OCI-LY7 (cell line): ENCODE measurements around the gene PRSS1. TPM values are rescaled to one million over a fixed set of nuclear protein-coding genes. Genes with fewer than 3 reads are reported as not detected.

Source experiments
- BruUV-seq: library from RNA; stranded (reverse); fragments of 400-500 nt; replicated peaks from 2 replicates; lab custom pipeline; 2021; lab: Mats Ljungman, UMichigan
- CTCF ChIA-PET: fragments of 300-600 bp; sonication (Branson Sonifier 250); formaldehyde crosslinking; loops from one replicate; lab custom pipeline; 2022; ENCODE audit warnings: antibody characterized with exemption; ENCODE audit not compliant: unreplicated experiment; lab: Charles Lee
- POLR2A ChIA-PET: fragments of 300-600 bp; sonication (Branson Sonifier 250); formaldehyde crosslinking; loops from one replicate; lab custom pipeline; 2022; ENCODE audit warnings: antibody characterized with exemption; lab: Charles Lee
- DNase-seq: peaks from one replicate; pipeline ENCODE4 v3.0.0-alpha.2; 2015; ENCODE audit warnings: low spot score
- H2AFZ ChIP-seq: fragments of 200-600 bp; sonication (generic), shearing (Covaris generic); 2 replicates; pipeline ENCODE4 v1.6.1; 2014; ENCODE audit warnings: mild to moderate bottlenecking, antibody characterized with exemption, low read length, moderate library complexity
- H3K27ac ChIP-seq: fragments of 200-600 bp; sonication (generic); 2 replicates; pipeline ENCODE4 v1.5.1; 2014; ENCODE audit warnings: mixed run types, low read depth, mild to moderate bottlenecking, moderate library complexity, low read length, inconsistent platforms; ENCODE audit not compliant: poor library complexity, severe bottlenecking
- H3K36me3 ChIP-seq: fragments of 200-600 bp; sonication (generic); 2 replicates; pipeline ENCODE4 v1.6.1; 2014; ENCODE audit warnings: mild to moderate bottlenecking, antibody characterized with exemption, low read length, moderate library complexity, mixed read lengths; ENCODE audit not compliant: insufficient read depth
- H3K4me1 ChIP-seq: fragments of 200-600 bp; sonication (generic); 2 replicates; pipeline ENCODE4 v1.5.1; 2014; ENCODE audit warnings: mild to moderate bottlenecking, low read length; ENCODE audit not compliant: insufficient read depth, poor library complexity, severe bottlenecking
- H3K4me2 ChIP-seq: fragments of 200-600 bp; sonication (generic); 2 replicates; pipeline ENCODE4 v1.6.1; 2014; ENCODE audit warnings: mild to moderate bottlenecking, low read length
- H3K4me3 ChIP-seq: fragments of 200-600 bp; sonication (generic); 2 replicates; pipeline ENCODE4 v1.5.1; 2014; ENCODE audit warnings: mild to moderate bottlenecking, low read depth, low read length; ENCODE audit not compliant: poor library complexity, severe bottlenecking
- H3K79me2 ChIP-seq: fragments of 200-600 bp; sonication (generic); 2 replicates; pipeline ENCODE4 v1.6.1; 2016; ENCODE audit warnings: low read depth, mild to moderate bottlenecking, low read length, moderate library complexity, mixed read lengths; ENCODE audit not compliant: insufficient read depth
- H3K9me2 ChIP-seq: fragments of 200-600 bp; sonication (generic); 2 replicates; pipeline ENCODE4 v1.6.1; 2016; ENCODE audit warnings: mild to moderate bottlenecking, low read length, mixed read lengths; ENCODE audit not compliant: insufficient read depth
- H3K9me3 ChIP-seq: fragments of 200-600 bp; sonication (generic); 2 replicates; pipeline ENCODE4 v1.6.1; 2014; ENCODE audit warnings: mild to moderate bottlenecking, mixed run types, low read length, mixed read lengths
- H4K20me1 ChIP-seq: fragments of 200-600 bp; sonication (generic); 2 replicates; pipeline ENCODE4 v1.6.1; 2014; ENCODE audit warnings: mild to moderate bottlenecking, antibody characterized with exemption, low read length, moderate library complexity, mixed read lengths; ENCODE audit not compliant: insufficient read depth
- CTCF ChIP-seq: fragments of 200-600 bp; sonication (generic); conservative IDR thresholded peaks from 2 replicates; pipeline ENCODE4 v1.5.1; 2014; ENCODE audit warnings: mild to moderate bottlenecking, antibody characterized with exemption, low read length, moderate library complexity, mixed read lengths
- EZH2phosphoT487 ChIP-seq: fragments of 200-600 bp; sonication (generic); IDR thresholded peaks from 2 replicates; pipeline ENCODE4 v1.6.1; 2018; ENCODE audit warnings: low read depth, borderline replicate concordance, mild to moderate bottlenecking, mixed run types, antibody characterized with exemption, low read length, moderate library complexity, mixed read lengths
- intact Hi-C: fragments of 100-400 bp; cut with micrococcal nuclease; formaldehyde crosslinking; loops from one replicate; pipeline ENCODE4 v1.10.0; 2022; ENCODE audit not compliant: unreplicated experiment
- total RNA-seq, 2 experiments: library from RNA; depleted of rRNA in 1 of 2; stranded (reverse); fragments of >200 nt in 1 of 2; shearing (Covaris generic) in 1 of 2; gene quantifications; 2 replicates each; pipeline ENCODE4 v1.2.3, GENCODE V29; 2014 to 2022

Gene PRSS1
- total RNA-seq, 2 experiments from 2014 or later, result not detected

- Histone ChIP-seq H3K27ac (no peak overlapping the region), H3K36me3 (no peaks in the 10 kb centered on the region), H3K4me2 (peak overlapping the region; percentile 67; the same call in 1 of the 2 replicates), H3K9me2 (no peaks in the 10 kb centered on the region), H2AFZ (no peak overlapping the region), H3K9me3 (no peaks in the 10 kb centered on the region), H3K4me3 (no peak overlapping the region), H3K4me1 (peaks cover 48% of the 10 kb centered on the region), H4K20me1 (no peaks in the 10 kb centered on the region), H3K79me2 (no peaks in the 10 kb centered on the region)
- intact Hi-C loops, result loop anchor here (1.0 to 2.0 kb wide), 3 partner anchors 71 to 99 kb away; no protein-coding TSS in a partner anchor
- CTCF ChIA-PET, result interaction anchor here (1.2 to 4.8 kb wide), 3 partner anchors 71 to 99 kb away, joined by 4 to 41 read pairs (median 10); no protein-coding TSS in a partner anchor
- DNase-seq, result no peak
- TF ChIP-seq EZH2phosphoT487, result no peak
- TF ChIP-seq CTCF, result peak; percentile 61; the same call in 1 of the 2 replicates
- BruUV-seq, result no TSS peak
- POLR2A ChIA-PET, result interaction anchor here (0.6 to 4.8 kb wide), 8 partner anchors 27 to 98 kb away, joined by 3 to 58 read pairs (median 8); partner anchors contain the start of gene PRSS2
Observed at GRCh38 chr7:142712617-142712957, 36.7 kb upstream of the PRSS1 start.

- peak; percentile 84 for DNase-seq
- TF ChIP-seq EZH2phosphoT487 (no peak), CTCF (no peak)
Observed at GRCh38 chr7:142714375-142714774, 34.9 kb upstream of the PRSS1 start.

GRCh38 chr7:142716596-142716995 lies 32.7 kb upstream of the PRSS1 start:
- peaks cover 43% of the 10 kb centered on the region for H3K4me1 ChIP-seq
- no peaks in the 10 kb centered on the region for H4K20me1 ChIP-seq
- ChIA-PET POLR2A (interaction anchor here (0.7 to 4.9 kb wide), 6 partner anchors 9 to 92 kb away, joined by 3 to 27 read pairs (median 3); no protein-coding TSS in a partner anchor), CTCF (interaction anchor here (4.8 kb wide), 1 partner anchor 67 kb away, joined by 41 read pairs; no protein-coding TSS in a partner anchor)
- H3K4me3 ChIP-seq, result no peak overlapping the region
- intact Hi-C loops, result no loop called here
- BruUV-seq, result no TSS peak
- H3K4me2 ChIP-seq, result no peak overlapping the region
- DNase-seq, result no peak
- no peaks in the 10 kb centered on the region for H3K79me2 ChIP-seq
- no peak overlapping the region for H3K27ac ChIP-seq
- H3K9me3 ChIP-seq, result no peaks in the 10 kb centered on the region
- no peak for TF ChIP-seq EZH2phosphoT487
- no peaks in the 10 kb centered on the region for H3K36me3 ChIP-seq
- H2AFZ ChIP-seq, result no peak overlapping the region
- H3K9me2 ChIP-seq, result no peaks in the 10 kb centered on the region

More at GRCh38 chr7:142714375-142714774, 34.9 kb upstream of the PRSS1 start:
- Histone ChIP-seq H4K20me1 (no peaks in the 10 kb centered on the region), H3K4me2 (peak overlapping the region; percentile 50), H3K4me3 (no peak overlapping the region), H3K79me2 (no peaks in the 10 kb centered on the region), H3K27ac (no peak overlapping the region), H3K9me2 (no peaks in the 10 kb centered on the region), H3K4me1 (peaks cover 50% of the 10 kb centered on the region), H3K9me3 (no peaks in the 10 kb centered on the region), H3K36me3 (no peaks in the 10 kb centered on the region), H2AFZ (0 out of 2 replicates have a peak overlapping the region, but pooled peaks have one; percentile 10)
- ChIA-PET POLR2A (interaction anchor here (1.1 to 4.9 kb wide), 10 partner anchors 9 to 96 kb away, joined by 3 to 58 read pairs (median 10); partner anchors contain the start of gene PRSS2), CTCF (interaction anchor here (1.0 to 4.8 kb wide), 7 partner anchors 12 to 97 kb away, joined by 3 to 41 read pairs (median 7); partner anchors contain the start of gene PRSS2)
- no TSS peak for BruUV-seq
- intact Hi-C loops, result loop anchor here (1.0 kb wide), 1 partner anchor 57 kb away; no protein-coding TSS in a partner anchor
